Endothelial cell of coronary artery (primary cell): ENCODE results near the gene WDR74. TPM values are rescaled to one million over a fixed set of nuclear protein-coding genes. Genes with fewer than 3 reads are reported as not detected.

Experiments used
- total RNA-seq: library from RNA; depleted of rRNA; stranded (reverse); fragments of >200 nt; gene quantifications from 2 replicates; pipeline ENCODE4 v1.2.3, GENCODE V29; 2014

WDR74 gene
- total RNA-seq = 66.5 and 70.3 TPM in 2 replicates

GRCh38 chr11:62839050-62839945, at the start of gene WDR74:
Gene WDR74, minus strand, starts transcription at chr11:62839590. Its CDS starts 20 bp downstream, at chr11:62839570.

GRCh38 chr11:62880803-62881578, 41.6 kb upstream of the WDR74 start, which contains the start of gene SLC3A2:
Gene SLC3A2, plus strand, starts transcription at chr11:62880896. Its CDS starts 128 bp downstream, at chr11:62881024.

GRCh38 chr11:62832336-62833234, 6.8 kb downstream of the WDR74 start, which contains the start of gene TEX54:
Gene TEX54, minus strand, starts transcription at chr11:62832841.

GRCh38 chr11:62831520-62832335, 7.7 kb downstream of the WDR74 start, which contains the start of gene STX5:
Gene STX5, minus strand, starts transcription at chr11:62832051. Its CDS starts 808 bp downstream, at chr11:62831243.

GRCh38 chr11:62805076-62805892, 34.1 kb downstream of the WDR74 start, which contains the start of gene NXF1:
Gene NXF1, minus strand, starts transcription at chr11:62805440. Its CDS starts 84 bp downstream, at chr11:62805356.

GRCh38 chr11:62791501-62792201, 47.7 kb downstream of the WDR74 start, which contains the start of gene TMEM223:
Gene TMEM223, minus strand, starts transcription at chr11:62792006. Its CDS starts 12 bp downstream, at chr11:62791994.

GRCh38 chr11:62787005-62787759, 52.2 kb downstream of the WDR74 start, which contains the start of gene TMEM179B:
Gene TMEM179B, plus strand, starts transcription at chr11:62787402. Its CDS starts 30 bp downstream, at chr11:62787432.

Other genes starting within 250 kb of the WDR74 start
- 8.8 and 9.6 TPM in 2 replicates for gene TUT1, start 248.1 kb downstream of the WDR74 start, total RNA-seq
- 158 and 226 TPM in 2 replicates for gene MTA2, start 237.7 kb downstream of the WDR74 start, total RNA-seq
- gene EML3, start 226.8 kb downstream of the WDR74 start, total RNA-seq = 24.2 and 30.8 TPM in 2 replicates
- gene ROM1, start 226.3 kb downstream of the WDR74 start, total RNA-seq = 7.3 and 8.5 TPM in 2 replicates
- 12.6 and 20.0 TPM in 2 replicates for gene B3GAT3, start 217.6 kb downstream of the WDR74 start, total RNA-seq
- 190 and 269 TPM in 2 replicates for gene GANAB, start 193.0 kb downstream of the WDR74 start, total RNA-seq
- gene INTS5, start 186.3 kb downstream of the WDR74 start, total RNA-seq = 21.1 and 21.5 TPM in 2 replicates
- gene C11orf98, start 174.4 kb downstream of the WDR74 start, total RNA-seq = 46.1 and 53.0 TPM in 2 replicates
- 7.4 and 12.7 TPM in 2 replicates for gene CSKMT, start 174.3 kb downstream of the WDR74 start, total RNA-seq
- 12.2 and 12.8 TPM in 2 replicates for gene UQCC3, start 167.9 kb downstream of the WDR74 start, total RNA-seq
- 1.9 and 2.6 TPM in 2 replicates for gene LBHD1, start 167.3 kb downstream of the WDR74 start, total RNA-seq
- 163 and 210 TPM in 2 replicates for gene UBXN1, start 160.5 kb downstream of the WDR74 start, total RNA-seq
- gene LRRN4CL, start 150.1 kb downstream of the WDR74 start, total RNA-seq = 0.09 TPM in 2 replicates
- gene BSCL2, start 132.2 kb downstream of the WDR74 start, total RNA-seq = 20.1 and 25.6 TPM in 2 replicates
- not detected in 2 replicates for gene GNG3, start 131.9 kb downstream of the WDR74 start, total RNA-seq
- 9.8 and 13.6 TPM in 2 replicates for gene HNRNPUL2, start 112.1 kb downstream of the WDR74 start, total RNA-seq
- gene TTC9C, start 111.1 kb downstream of the WDR74 start, total RNA-seq = 32.8 and 33.1 TPM in 2 replicates
- 6.9 and 8.4 TPM in 2 replicates for gene ZBTB3, start 85.4 kb downstream of the WDR74 start, total RNA-seq
- gene POLR2G, start 78.0 kb downstream of the WDR74 start, total RNA-seq = 51.1 and 71.4 TPM in 2 replicates
- 18.4 and 20.5 TPM in 2 replicates for gene TAF6L, start 68.2 kb downstream of the WDR74 start, total RNA-seq
- gene TMEM179B, start 52.2 kb downstream of the WDR74 start, total RNA-seq = 15.9 and 23.5 TPM in 2 replicates
- 9.0 and 16.0 TPM in 2 replicates for gene TMEM223, start 47.6 kb downstream of the WDR74 start, total RNA-seq
- gene NXF1, start 34.1 kb downstream of the WDR74 start, total RNA-seq = 16.0 and 21.6 TPM in 2 replicates
- 36.4 and 40.9 TPM in 2 replicates for gene STX5, start 7.5 kb downstream of the WDR74 start, total RNA-seq
- gene TEX54, start 6.7 kb downstream of the WDR74 start, total RNA-seq = not detected in 2 replicates
- gene SLC3A2, start 41.3 kb upstream of the WDR74 start, total RNA-seq = 121 and 172 TPM in 2 replicates
- not detected in 2 replicates for gene CHRM1, start 81.8 kb upstream of the WDR74 start, total RNA-seq
- gene SLC22A6, start 145.4 kb upstream of the WDR74 start, total RNA-seq = not detected in 2 replicates
- not detected in 2 replicates for gene SLC22A8, start 176.3 kb upstream of the WDR74 start, total RNA-seq